Measurements from ENCODE around the gene LUC7L2. TPM values are rescaled to one million over a fixed set of nuclear protein-coding genes. Genes with fewer than 3 reads are reported as not detected.
"Not testable (repeated sequence)": the region's sequence is repeated elsewhere in the genome, so short reads cannot be mapped to it uniquely, and the experiment has no call there.

Gene LUC7L2
- total RNA-seq, 1 experiment from 2014 or later = 37.8 TPM

GRCh38 chr7:139417478-139417877 is 57.8 kb downstream of the LUC7L2 start:
- no peaks in the 10 kb centered on the region for H3K27me3 ChIP-seq
- H3K4me3 ChIP-seq = no peak overlapping the region
- no peaks in the 10 kb centered on the region for H3K9me3 ChIP-seq
- H3K36me3 ChIP-seq = peaks cover 57% of the 10 kb centered on the region
- no peak for DNase-seq

- Histone ChIP-seq H3K36me3 (peaks cover 45% of the 10 kb centered on the region), H3K9me3 (no peaks in the 10 kb centered on the region), H3K27me3 (no peaks in the 10 kb centered on the region), H3K4me3 (no peak overlapping the region)
- no peak for DNase-seq
These were observed 61.4 kb downstream of the LUC7L2 start for GRCh38 chr7:139421123-139421522.

- Histone ChIP-seq H3K27me3 (no peaks in the 10 kb centered on the region), H3K36me3 (peaks cover 35% of the 10 kb centered on the region), H3K9me3 (no peaks in the 10 kb centered on the region), H3K4me3 (no peak overlapping the region)
- no peak for DNase-seq
These were observed 62.4 kb downstream of the LUC7L2 start for GRCh38 chr7:139422126-139422525.

GRCh38 chr7:139423091-139423490 is 63.4 kb downstream of the LUC7L2 start:
- Histone ChIP-seq H3K4me3 (no peak overlapping the region), H3K36me3 (peaks cover 28% of the 10 kb centered on the region), H3K27me3 (no peaks in the 10 kb centered on the region), H3K9me3 (no peaks in the 10 kb centered on the region)
- DNase-seq = no peak

GRCh38 chr7:139424004-139424403 is 64.3 kb downstream of the LUC7L2 start:
- H3K9me3 ChIP-seq = no peaks in the 10 kb centered on the region
- H3K36me3 ChIP-seq = peaks cover 25% of the 10 kb centered on the region
- no peaks in the 10 kb centered on the region for H3K27me3 ChIP-seq
- no peak for DNase-seq
- H3K4me3 ChIP-seq = no peak overlapping the region

- H3K4me3 ChIP-seq, DNase-seq, H3K9me3 ChIP-seq, H3K27me3 ChIP-seq: not testable (repeated sequence)
- peaks cover 19% of the 10 kb centered on the region for H3K36me3 ChIP-seq
These were observed 66.0 kb downstream of the LUC7L2 start for GRCh38 chr7:139425701-139426100.

GRCh38 chr7:139426258-139427028 is 66.7 kb downstream of the LUC7L2 start:
- Histone ChIP-seq H3K4me3 (no peak overlapping the region), H3K27me3 (no peaks in the 10 kb centered on the region), H3K9me3 (no peaks in the 10 kb centered on the region), H3K36me3 (peaks cover 15% of the 10 kb centered on the region)
- DNase-seq = no peak

- no peaks in the 10 kb centered on the region for H3K27me3 ChIP-seq
- no peak for DNase-seq
- H3K36me3 ChIP-seq = peaks cover 11% of the 10 kb centered on the region
- H3K9me3 ChIP-seq = no peaks in the 10 kb centered on the region
- no peak overlapping the region for H3K4me3 ChIP-seq
These were observed 67.3 kb downstream of the LUC7L2 start for GRCh38 chr7:139427029-139427420.

- H3K27me3 ChIP-seq = no peaks in the 10 kb centered on the region
- H3K4me3 ChIP-seq = no peak overlapping the region
- H3K36me3 ChIP-seq = peaks cover 3% of the 10 kb centered on the region
- DNase-seq = no peak
- H3K9me3 ChIP-seq = no peaks in the 10 kb centered on the region
These were observed 68.1 kb downstream of the LUC7L2 start for GRCh38 chr7:139427788-139428187.

GRCh38 chr7:139429735-139430134 is 70.0 kb downstream of the LUC7L2 start:
- H3K4me3 ChIP-seq, H3K9me3 ChIP-seq, H3K36me3 ChIP-seq, H3K27me3 ChIP-seq, DNase-seq: not testable (repeated sequence)

- Histone ChIP-seq H3K36me3 (peaks cover 3% of the 10 kb centered on the region), H3K27me3 (no peaks in the 10 kb centered on the region), H3K9me3 (no peaks in the 10 kb centered on the region), H3K4me3 (no peak overlapping the region)
- no peak for DNase-seq
These were observed 70.7 kb downstream of the LUC7L2 start for GRCh38 chr7:139430443-139430842.

- Histone ChIP-seq H3K4me3 (no peak overlapping the region), H3K27me3 (no peaks in the 10 kb centered on the region), H3K9me3 (no peaks in the 10 kb centered on the region), H3K36me3 (peaks cover 3% of the 10 kb centered on the region)
- no peak for DNase-seq
These were observed 71.3 kb downstream of the LUC7L2 start for GRCh38 chr7:139431010-139431409.

- DNase-seq = no peak
- Histone ChIP-seq H3K4me3 (no peak overlapping the region), H3K9me3 (no peaks in the 10 kb centered on the region), H3K36me3 (peaks cover 3% of the 10 kb centered on the region), H3K27me3 (no peaks in the 10 kb centered on the region)
These were observed 71.8 kb downstream of the LUC7L2 start for GRCh38 chr7:139431459-139431858.

- no peak for DNase-seq
- Histone ChIP-seq H3K27me3 (no peaks in the 10 kb centered on the region), H3K4me3 (no peak overlapping the region), H3K9me3 (no peaks in the 10 kb centered on the region), H3K36me3 (no peaks in the 10 kb centered on the region)
These were observed 77.1 kb downstream of the LUC7L2 start for GRCh38 chr7:139436806-139437205.

- Histone ChIP-seq H3K27me3 (no peaks in the 10 kb centered on the region), H3K36me3 (no peaks in the 10 kb centered on the region), H3K9me3 (no peaks in the 10 kb centered on the region), H3K4me3 (no peak overlapping the region)
- no peak for DNase-seq
These were observed 79.7 kb downstream of the LUC7L2 start for GRCh38 chr7:139439375-139439774.

- H3K4me3 ChIP-seq = no peak overlapping the region
- no peaks in the 10 kb centered on the region for H3K9me3 ChIP-seq
- H3K36me3 ChIP-seq = no peaks in the 10 kb centered on the region
- DNase-seq = no peak
- H3K27me3 ChIP-seq = no peaks in the 10 kb centered on the region
These were observed 82.3 kb downstream of the LUC7L2 start for GRCh38 chr7:139441961-139442360.

GRCh38 chr7:139446051-139446890 is 86.6 kb downstream of the LUC7L2 start:
- H3K4me3 ChIP-seq = no peak overlapping the region
- H3K9me3 ChIP-seq = no peaks in the 10 kb centered on the region
- no peaks in the 10 kb centered on the region for H3K36me3 ChIP-seq
- no peak for DNase-seq
- H3K27me3 ChIP-seq = no peaks in the 10 kb centered on the region

- DNase-seq = no peak
- no peaks in the 10 kb centered on the region for H3K36me3 ChIP-seq
- H3K4me3 ChIP-seq = no peak overlapping the region
- H3K27me3 ChIP-seq = no peaks in the 10 kb centered on the region
- no peaks in the 10 kb centered on the region for H3K9me3 ChIP-seq
These were observed 91.2 kb downstream of the LUC7L2 start for GRCh38 chr7:139450851-139451250.

Measured in MG63 (cell line).